ENCODE data around the gene CCDC39. TPM values are rescaled to one million over a fixed set of nuclear protein-coding genes. Genes with fewer than 3 reads are reported as not detected.

The CCDC39 gene
- total and polyA plus RNA-seq, 2 of the 13 experiments (the other 11 are each of a cell fraction or from before 2014, with no cell fraction given), result not detected

DNA sequence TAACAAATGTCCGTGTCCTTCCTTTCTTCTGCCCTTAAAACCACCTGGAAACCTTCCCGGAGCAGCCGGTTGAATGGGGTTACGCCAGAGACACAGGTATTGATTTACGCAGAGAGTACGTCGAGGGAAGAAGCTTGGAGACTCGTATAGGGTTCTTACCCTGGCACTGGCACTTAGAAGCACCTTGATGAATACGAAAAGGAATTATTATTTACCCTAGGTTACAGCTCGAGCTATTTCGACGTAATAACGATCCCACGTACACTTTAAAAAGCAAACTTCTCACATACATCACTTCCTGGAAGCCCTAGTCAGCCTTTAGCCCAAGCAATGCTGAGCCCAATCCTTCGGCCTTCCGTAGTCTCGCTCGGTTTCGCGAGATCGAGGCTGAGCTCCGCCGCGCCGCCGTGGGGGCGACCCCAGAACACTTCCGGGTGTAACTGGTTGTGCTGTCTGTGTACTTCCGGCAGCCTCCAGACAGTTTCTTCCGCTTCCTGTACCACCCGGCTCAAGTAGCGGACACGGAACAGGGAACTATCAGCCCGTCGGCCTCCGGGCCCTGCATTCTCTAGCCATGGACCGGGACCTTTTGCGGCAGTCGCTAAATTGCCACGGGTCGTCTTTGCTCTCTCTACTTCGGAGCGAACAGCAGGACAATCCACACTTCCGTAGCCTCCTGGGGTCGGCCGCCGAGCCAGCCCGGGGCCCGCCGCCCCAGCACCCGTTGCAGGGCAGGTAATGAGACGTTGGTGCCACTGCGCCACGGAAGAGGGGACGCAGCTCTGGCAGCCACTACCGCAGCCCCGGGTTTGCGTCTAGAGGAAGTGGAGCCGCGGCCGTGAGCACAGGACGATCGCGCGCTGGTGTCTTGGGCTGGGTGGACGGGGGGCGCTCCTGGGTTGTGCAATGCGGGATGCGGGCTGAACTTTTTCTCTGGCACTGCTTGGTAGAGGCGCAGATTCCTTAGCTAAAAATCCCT is 77.3 kb downstream of the CCDC39 start, which contains the start of gene TTC14 (continued):
- TF ChIP-seq, protein P1, sequence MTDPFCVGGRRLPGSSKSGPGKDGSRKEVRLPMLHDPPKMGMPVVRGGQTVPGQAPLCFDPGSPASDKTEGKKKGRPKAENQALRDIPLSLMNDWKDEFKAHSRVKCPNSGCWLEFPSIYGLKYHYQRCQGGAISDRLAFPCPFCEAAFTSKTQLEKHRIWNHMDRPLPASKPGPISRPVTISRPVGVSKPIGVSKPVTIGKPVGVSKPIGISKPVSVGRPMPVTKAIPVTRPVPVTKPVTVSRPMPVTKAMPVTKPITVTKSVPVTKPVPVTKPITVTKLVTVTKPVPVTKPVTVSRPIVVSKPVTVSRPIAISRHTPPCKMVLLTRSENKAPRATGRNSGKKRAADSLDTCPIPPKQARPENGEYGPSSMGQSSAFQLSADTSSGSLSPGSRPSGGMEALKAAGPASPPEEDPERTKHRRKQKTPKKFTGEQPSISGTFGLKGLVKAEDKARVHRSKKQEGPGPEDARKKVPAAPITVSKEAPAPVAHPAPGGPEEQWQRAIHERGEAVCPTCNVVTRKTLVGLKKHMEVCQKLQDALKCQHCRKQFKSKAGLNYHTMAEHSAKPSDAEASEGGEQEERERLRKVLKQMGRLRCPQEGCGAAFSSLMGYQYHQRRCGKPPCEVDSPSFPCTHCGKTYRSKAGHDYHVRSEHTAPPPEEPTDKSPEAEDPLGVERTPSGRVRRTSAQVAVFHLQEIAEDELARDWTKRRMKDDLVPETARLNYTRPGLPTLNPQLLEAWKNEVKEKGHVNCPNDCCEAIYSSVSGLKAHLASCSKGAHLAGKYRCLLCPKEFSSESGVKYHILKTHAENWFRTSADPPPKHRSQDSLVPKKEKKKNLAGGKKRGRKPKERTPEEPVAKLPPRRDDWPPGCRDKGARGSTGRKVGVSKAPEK (CRISPR knock-in tag; IDR thresholded peaks at IDR 0.05; ENCODE audit: borderline replicate concordance), result peak; percentile 63; the same call in 1 of the 2 replicates
- TF ChIP-seq, protein P2, sequence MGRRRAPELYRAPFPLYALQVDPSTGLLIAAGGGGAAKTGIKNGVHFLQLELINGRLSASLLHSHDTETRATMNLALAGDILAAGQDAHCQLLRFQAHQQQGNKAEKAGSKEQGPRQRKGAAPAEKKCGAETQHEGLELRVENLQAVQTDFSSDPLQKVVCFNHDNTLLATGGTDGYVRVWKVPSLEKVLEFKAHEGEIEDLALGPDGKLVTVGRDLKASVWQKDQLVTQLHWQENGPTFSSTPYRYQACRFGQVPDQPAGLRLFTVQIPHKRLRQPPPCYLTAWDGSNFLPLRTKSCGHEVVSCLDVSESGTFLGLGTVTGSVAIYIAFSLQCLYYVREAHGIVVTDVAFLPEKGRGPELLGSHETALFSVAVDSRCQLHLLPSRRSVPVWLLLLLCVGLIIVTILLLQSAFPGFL (CRISPR knock-in tag; IDR thresholded peaks at IDR 0.05), result no peak
- no peak for TF ChIP-seq NFIB (CRISPR knock-in tag; IDR thresholded peaks at IDR 0.05; ENCODE audit: borderline replicate concordance)
- TF ChIP-seq, protein P3, sequence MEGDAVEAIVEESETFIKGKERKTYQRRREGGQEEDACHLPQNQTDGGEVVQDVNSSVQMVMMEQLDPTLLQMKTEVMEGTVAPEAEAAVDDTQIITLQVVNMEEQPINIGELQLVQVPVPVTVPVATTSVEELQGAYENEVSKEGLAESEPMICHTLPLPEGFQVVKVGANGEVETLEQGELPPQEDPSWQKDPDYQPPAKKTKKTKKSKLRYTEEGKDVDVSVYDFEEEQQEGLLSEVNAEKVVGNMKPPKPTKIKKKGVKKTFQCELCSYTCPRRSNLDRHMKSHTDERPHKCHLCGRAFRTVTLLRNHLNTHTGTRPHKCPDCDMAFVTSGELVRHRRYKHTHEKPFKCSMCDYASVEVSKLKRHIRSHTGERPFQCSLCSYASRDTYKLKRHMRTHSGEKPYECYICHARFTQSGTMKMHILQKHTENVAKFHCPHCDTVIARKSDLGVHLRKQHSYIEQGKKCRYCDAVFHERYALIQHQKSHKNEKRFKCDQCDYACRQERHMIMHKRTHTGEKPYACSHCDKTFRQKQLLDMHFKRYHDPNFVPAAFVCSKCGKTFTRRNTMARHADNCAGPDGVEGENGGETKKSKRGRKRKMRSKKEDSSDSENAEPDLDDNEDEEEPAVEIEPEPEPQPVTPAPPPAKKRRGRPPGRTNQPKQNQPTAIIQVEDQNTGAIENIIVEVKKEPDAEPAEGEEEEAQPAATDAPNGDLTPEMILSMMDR (CRISPR knock-in tag; IDR thresholded peaks at IDR 0.05), result peak; percentile 57
- TF ChIP-seq FOXM1 (CRISPR knock-in tag; IDR thresholded peaks at IDR 0.05), result no peak
- no peak for TF ChIP-seq ZNF468 (CRISPR knock-in tag; IDR thresholded peaks at IDR 0.05)
- TF ChIP-seq, protein P4, sequence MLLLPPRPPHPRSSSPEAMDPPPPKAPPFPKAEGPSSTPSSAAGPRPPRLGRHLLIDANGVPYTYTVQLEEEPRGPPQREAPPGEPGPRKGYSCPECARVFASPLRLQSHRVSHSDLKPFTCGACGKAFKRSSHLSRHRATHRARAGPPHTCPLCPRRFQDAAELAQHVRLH (CRISPR knock-in tag; IDR thresholded peaks at IDR 0.05; ENCODE audit: borderline replicate concordance, low read depth), result no peak; the same call in 1 of the 2 replicates
- TF ChIP-seq, protein P5, sequence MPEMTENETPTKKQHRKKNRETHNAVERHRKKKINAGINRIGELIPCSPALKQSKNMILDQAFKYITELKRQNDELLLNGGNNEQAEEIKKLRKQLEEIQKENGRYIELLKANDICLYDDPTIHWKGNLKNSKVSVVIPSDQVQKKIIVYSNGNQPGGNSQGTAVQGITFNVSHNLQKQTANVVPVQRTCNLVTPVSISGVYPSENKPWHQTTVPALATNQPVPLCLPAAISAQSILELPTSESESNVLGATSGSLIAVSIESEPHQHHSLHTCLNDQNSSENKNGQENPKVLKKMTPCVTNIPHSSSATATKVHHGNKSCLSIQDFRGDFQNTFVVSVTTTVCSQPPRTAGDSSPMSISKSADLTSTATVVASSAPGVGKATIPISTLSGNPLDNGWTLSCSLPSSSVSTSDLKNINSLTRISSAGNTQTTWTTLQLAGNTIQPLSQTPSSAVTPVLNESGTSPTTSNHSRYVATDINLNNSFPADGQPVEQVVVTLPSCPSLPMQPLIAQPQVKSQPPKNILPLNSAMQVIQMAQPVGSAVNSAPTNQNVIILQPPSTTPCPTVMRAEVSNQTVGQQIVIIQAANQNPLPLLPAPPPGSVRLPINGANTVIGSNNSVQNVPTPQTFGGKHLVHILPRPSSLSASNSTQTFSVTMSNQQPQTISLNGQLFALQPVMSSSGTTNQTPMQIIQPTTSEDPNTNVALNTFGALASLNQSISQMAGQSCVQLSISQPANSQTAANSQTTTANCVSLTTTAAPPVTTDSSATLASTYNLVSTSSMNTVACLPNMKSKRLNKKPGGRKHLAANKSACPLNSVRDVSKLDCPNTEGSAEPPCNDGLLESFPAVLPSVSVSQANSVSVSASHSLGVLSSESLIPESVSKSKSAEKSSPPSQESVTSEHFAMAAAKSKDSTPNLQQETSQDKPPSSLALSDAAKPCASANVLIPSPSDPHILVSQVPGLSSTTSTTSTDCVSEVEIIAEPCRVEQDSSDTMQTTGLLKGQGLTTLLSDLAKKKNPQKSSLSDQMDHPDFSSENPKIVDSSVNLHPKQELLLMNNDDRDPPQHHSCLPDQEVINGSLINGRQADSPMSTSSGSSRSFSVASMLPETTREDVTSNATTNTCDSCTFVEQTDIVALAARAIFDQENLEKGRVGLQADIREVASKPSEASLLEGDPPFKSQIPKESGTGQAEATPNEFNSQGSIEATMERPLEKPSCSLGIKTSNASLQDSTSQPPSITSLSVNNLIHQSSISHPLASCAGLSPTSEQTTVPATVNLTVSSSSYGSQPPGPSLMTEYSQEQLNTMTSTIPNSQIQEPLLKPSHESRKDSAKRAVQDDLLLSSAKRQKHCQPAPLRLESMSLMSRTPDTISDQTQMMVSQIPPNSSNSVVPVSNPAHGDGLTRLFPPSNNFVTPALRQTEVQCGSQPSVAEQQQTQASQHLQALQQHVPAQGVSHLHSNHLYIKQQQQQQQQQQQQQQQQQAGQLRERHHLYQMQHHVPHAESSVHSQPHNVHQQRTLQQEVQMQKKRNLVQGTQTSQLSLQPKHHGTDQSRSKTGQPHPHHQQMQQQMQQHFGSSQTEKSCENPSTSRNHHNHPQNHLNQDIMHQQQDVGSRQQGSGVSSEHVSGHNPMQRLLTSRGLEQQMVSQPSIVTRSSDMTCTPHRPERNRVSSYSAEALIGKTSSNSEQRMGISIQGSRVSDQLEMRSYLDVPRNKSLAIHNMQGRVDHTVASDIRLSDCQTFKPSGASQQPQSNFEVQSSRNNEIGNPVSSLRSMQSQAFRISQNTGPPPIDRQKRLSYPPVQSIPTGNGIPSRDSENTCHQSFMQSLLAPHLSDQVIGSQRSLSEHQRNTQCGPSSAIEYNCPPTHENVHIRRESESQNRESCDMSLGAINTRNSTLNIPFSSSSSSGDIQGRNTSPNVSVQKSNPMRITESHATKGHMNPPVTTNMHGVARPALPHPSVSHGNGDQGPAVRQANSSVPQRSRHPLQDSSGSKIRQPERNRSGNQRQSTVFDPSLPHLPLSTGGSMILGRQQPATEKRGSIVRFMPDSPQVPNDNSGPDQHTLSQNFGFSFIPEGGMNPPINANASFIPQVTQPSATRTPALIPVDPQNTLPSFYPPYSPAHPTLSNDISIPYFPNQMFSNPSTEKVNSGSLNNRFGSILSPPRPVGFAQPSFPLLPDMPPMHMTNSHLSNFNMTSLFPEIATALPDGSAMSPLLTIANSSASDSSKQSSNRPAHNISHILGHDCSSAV (CRISPR knock-in tag; IDR thresholded peaks at IDR 0.05; ENCODE audit: borderline replicate concordance), result no peak
- peak; percentile 23; the same call in 1 of the 3 replicates for TF ChIP-seq MXI1 (IDR thresholded peaks at IDR 0.05; ENCODE audit: borderline replicate concordance, low read depth, low read length)
- peak; percentile 92; the same call in 1 of the 2 replicates for TF ChIP-seq WIZ (CRISPR knock-in tag; IDR thresholded peaks at IDR 0.05)
- TF ChIP-seq RAD21 (CRISPR knock-in tag; IDR thresholded peaks at IDR 0.05), result peak; percentile 46; the same call in 1 of the 2 replicates
- TF ChIP-seq ZNF460 (CRISPR knock-in tag; IDR thresholded peaks at IDR 0.05; ENCODE audit: borderline replicate concordance), result no peak; the same call in 1 of the 2 replicates

Data from HepG2 (cell line).